OCI-LY7 (cell line): Measurements from ENCODE around the gene ITIH3. TPM values are rescaled to one million over a fixed set of nuclear protein-coding genes. Genes with fewer than 3 reads are reported as not detected.

ENCODE experiments used
- BruUV-seq: library from RNA; stranded (reverse); fragments of 400-500 nt; replicated peaks from 2 replicates; lab custom pipeline; 2021; lab: Mats Ljungman, UMichigan
- CTCF ChIA-PET: fragments of 300-600 bp; sonication (Branson Sonifier 250); formaldehyde crosslinking; loops from one replicate; lab custom pipeline; 2022; ENCODE audit warnings: antibody characterized with exemption; ENCODE audit not compliant: unreplicated experiment; lab: Charles Lee
- POLR2A ChIA-PET: fragments of 300-600 bp; sonication (Branson Sonifier 250); formaldehyde crosslinking; loops from one replicate; lab custom pipeline; 2022; ENCODE audit warnings: antibody characterized with exemption; lab: Charles Lee
- DNase-seq: peaks from one replicate; pipeline ENCODE4 v3.0.0-alpha.2; 2015; ENCODE audit warnings: low spot score
- H2AFZ ChIP-seq: fragments of 200-600 bp; sonication (generic), shearing (Covaris generic); 2 replicates; pipeline ENCODE4 v1.6.1; 2014; ENCODE audit warnings: mild to moderate bottlenecking, antibody characterized with exemption, low read length, moderate library complexity
- H3K27ac ChIP-seq: fragments of 200-600 bp; sonication (generic); 2 replicates; pipeline ENCODE4 v1.5.1; 2014; ENCODE audit warnings: mixed run types, low read depth, mild to moderate bottlenecking, moderate library complexity, low read length, inconsistent platforms; ENCODE audit not compliant: poor library complexity, severe bottlenecking
- H3K36me3 ChIP-seq: fragments of 200-600 bp; sonication (generic); 2 replicates; pipeline ENCODE4 v1.6.1; 2014; ENCODE audit warnings: mild to moderate bottlenecking, antibody characterized with exemption, low read length, moderate library complexity, mixed read lengths; ENCODE audit not compliant: insufficient read depth
- H3K4me1 ChIP-seq: fragments of 200-600 bp; sonication (generic); 2 replicates; pipeline ENCODE4 v1.5.1; 2014; ENCODE audit warnings: mild to moderate bottlenecking, low read length; ENCODE audit not compliant: insufficient read depth, poor library complexity, severe bottlenecking
- H3K4me2 ChIP-seq: fragments of 200-600 bp; sonication (generic); 2 replicates; pipeline ENCODE4 v1.6.1; 2014; ENCODE audit warnings: mild to moderate bottlenecking, low read length
- H3K4me3 ChIP-seq: fragments of 200-600 bp; sonication (generic); 2 replicates; pipeline ENCODE4 v1.5.1; 2014; ENCODE audit warnings: mild to moderate bottlenecking, low read depth, low read length; ENCODE audit not compliant: poor library complexity, severe bottlenecking
- H3K79me2 ChIP-seq: fragments of 200-600 bp; sonication (generic); 2 replicates; pipeline ENCODE4 v1.6.1; 2016; ENCODE audit warnings: low read depth, mild to moderate bottlenecking, low read length, moderate library complexity, mixed read lengths; ENCODE audit not compliant: insufficient read depth
- H3K9me2 ChIP-seq: fragments of 200-600 bp; sonication (generic); 2 replicates; pipeline ENCODE4 v1.6.1; 2016; ENCODE audit warnings: mild to moderate bottlenecking, low read length, mixed read lengths; ENCODE audit not compliant: insufficient read depth
- H3K9me3 ChIP-seq: fragments of 200-600 bp; sonication (generic); 2 replicates; pipeline ENCODE4 v1.6.1; 2014; ENCODE audit warnings: mild to moderate bottlenecking, mixed run types, low read length, mixed read lengths
- H4K20me1 ChIP-seq: fragments of 200-600 bp; sonication (generic); 2 replicates; pipeline ENCODE4 v1.6.1; 2014; ENCODE audit warnings: mild to moderate bottlenecking, antibody characterized with exemption, low read length, moderate library complexity, mixed read lengths; ENCODE audit not compliant: insufficient read depth
- EZH2phosphoT487 ChIP-seq: fragments of 200-600 bp; sonication (generic); IDR thresholded peaks from 2 replicates; pipeline ENCODE4 v1.6.1; 2018; ENCODE audit warnings: low read depth, borderline replicate concordance, mild to moderate bottlenecking, mixed run types, antibody characterized with exemption, low read length, moderate library complexity, mixed read lengths
- intact Hi-C: fragments of 100-400 bp; cut with micrococcal nuclease; formaldehyde crosslinking; loops from one replicate; pipeline ENCODE4 v1.10.0; 2022; ENCODE audit not compliant: unreplicated experiment
- total RNA-seq, 2 experiments: library from RNA; depleted of rRNA in 1 of 2; stranded (reverse); fragments of >200 nt in 1 of 2; shearing (Covaris generic) in 1 of 2; gene quantifications; 2 replicates each; pipeline ENCODE4 v1.2.3, GENCODE V29; 2014 to 2022
- TF ChIP-seq, protein P1 (sequence below): fragments of 200-600 bp; sonication (generic); conservative IDR thresholded peaks from 2 replicates; pipeline ENCODE4 v1.5.1; 2014; ENCODE audit warnings: mild to moderate bottlenecking, antibody characterized with exemption, low read length, moderate library complexity, mixed read lengths

Gene ITIH3
- total RNA-seq, 2 experiments from 2014 or later: not detected

DNA sequence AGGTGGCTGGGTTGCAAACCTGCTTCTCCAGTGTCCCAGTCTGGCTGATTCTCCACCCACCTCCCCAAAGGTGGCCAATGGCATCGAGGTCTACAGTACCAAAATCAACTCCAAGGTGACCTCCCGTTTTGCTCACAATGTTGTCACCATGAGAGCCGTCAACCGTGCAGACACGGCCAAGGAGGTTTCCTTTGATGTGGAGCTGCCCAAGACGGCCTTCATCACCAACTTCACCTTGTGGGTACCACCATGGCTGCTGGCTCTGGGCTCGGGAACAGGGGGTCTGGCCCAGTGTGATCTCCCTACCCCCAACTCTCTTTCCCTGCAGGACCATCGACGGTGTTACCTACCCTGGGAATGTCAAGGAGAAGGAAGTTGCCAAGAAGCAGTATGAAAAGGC, 1.8 kb downstream of the ITIH3 start:
- no peaks in the 10 kb centered on the region for H3K9me3 ChIP-seq
- H2AFZ ChIP-seq: no peak overlapping the region
- no peaks in the 10 kb centered on the region for H4K20me1 ChIP-seq
- H3K79me2 ChIP-seq: no peaks in the 10 kb centered on the region
- no peak overlapping the region for H3K4me3 ChIP-seq
- POLR2A ChIA-PET: no interaction called here
- H3K36me3 ChIP-seq: no peaks in the 10 kb centered on the region
- no TSS peak for BruUV-seq
- intact Hi-C loops: no loop called here
- no peak overlapping the region for H3K4me2 ChIP-seq
- no peaks in the 10 kb centered on the region for H3K9me2 ChIP-seq
- no peaks in the 10 kb centered on the region for H3K4me1 ChIP-seq
- no peak for DNase-seq
- no peak overlapping the region for H3K27ac ChIP-seq
- TF ChIP-seq, protein P1, sequence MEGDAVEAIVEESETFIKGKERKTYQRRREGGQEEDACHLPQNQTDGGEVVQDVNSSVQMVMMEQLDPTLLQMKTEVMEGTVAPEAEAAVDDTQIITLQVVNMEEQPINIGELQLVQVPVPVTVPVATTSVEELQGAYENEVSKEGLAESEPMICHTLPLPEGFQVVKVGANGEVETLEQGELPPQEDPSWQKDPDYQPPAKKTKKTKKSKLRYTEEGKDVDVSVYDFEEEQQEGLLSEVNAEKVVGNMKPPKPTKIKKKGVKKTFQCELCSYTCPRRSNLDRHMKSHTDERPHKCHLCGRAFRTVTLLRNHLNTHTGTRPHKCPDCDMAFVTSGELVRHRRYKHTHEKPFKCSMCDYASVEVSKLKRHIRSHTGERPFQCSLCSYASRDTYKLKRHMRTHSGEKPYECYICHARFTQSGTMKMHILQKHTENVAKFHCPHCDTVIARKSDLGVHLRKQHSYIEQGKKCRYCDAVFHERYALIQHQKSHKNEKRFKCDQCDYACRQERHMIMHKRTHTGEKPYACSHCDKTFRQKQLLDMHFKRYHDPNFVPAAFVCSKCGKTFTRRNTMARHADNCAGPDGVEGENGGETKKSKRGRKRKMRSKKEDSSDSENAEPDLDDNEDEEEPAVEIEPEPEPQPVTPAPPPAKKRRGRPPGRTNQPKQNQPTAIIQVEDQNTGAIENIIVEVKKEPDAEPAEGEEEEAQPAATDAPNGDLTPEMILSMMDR: no peak
- no peak for TF ChIP-seq EZH2phosphoT487
- CTCF ChIA-PET: no interaction called here

DNA sequence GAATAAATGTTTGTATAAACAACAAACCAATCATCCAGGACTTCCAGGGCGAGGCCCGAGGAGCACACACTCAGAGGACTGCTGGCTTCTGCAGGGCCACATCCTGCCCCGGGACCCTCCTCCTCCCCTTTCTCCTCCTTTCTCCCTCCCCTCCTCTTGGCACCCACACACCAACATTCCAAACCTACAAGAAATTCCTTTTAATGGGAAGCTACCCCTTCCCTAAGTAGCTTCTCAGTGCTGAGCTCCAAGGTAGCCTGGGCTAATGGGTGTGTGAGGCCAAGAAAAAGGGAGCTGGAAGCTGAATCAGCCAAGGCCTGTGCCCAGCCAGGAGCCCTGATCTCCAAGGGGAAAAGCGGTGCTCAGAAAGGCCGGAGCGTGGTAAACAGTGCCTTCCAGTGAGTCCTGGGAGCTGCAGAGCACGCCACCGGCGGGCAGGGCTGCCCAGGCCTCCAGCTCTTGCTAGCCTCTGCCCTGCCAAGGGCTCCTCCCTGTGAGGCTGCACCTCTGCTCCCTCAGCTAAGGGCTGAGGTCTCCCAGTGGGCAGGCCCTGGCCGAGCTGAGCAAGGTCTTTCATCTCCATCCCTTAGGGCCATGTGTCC, 3.9 kb downstream of the ITIH3 start:
- Histone ChIP-seq H3K9me3 (no peaks in the 10 kb centered on the region), H3K4me1 (no peaks in the 10 kb centered on the region), H3K36me3 (no peaks in the 10 kb centered on the region), H3K9me2 (no peaks in the 10 kb centered on the region), H3K4me3 (no peak overlapping the region), H3K79me2 (no peaks in the 10 kb centered on the region), H3K4me2 (no peak overlapping the region), H4K20me1 (no peaks in the 10 kb centered on the region), H2AFZ (no peak overlapping the region), H3K27ac (no peak overlapping the region)
- ChIA-PET CTCF (interaction anchor here (0.9 kb wide), 1 partner anchor 13 kb away, joined by 3 read pairs; no protein-coding TSS in a partner anchor), POLR2A (interaction anchor here (0.5 kb wide), 1 partner anchor 631 kb away, joined by 3 read pairs; no protein-coding TSS in a partner anchor)
- no peak for DNase-seq
- intact Hi-C loops: no loop called here
- BruUV-seq: no TSS peak
- TF ChIP-seq EZH2phosphoT487: no peak
- TF ChIP-seq, protein P1: no peak

DNA sequence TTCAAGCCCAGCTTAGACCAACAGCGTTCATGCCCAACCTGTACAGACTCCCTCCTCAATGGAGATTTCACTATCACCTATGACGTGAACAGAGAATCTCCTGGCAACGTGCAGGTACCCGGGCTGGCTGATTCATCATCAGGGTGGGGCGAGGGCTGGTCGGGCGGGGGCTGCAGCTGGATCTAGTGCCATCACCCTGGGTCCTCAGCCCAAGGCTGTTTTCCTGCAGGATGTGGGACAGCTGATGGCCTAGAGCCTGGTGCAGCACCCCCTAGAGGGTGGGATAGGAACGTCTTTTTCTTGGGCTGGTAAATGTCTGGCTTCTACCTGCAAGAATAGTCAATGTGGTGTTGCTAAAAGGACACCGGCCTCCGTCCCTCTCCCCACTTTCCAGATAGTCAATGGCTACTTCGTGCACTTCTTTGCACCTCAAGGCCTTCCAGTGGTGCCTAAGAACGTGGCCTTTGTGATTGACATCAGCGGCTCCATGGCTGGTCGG, 4.4 kb downstream of the ITIH3 start:
- ChIA-PET POLR2A (interaction anchor here (0.5 kb wide), 1 partner anchor 631 kb away, joined by 3 read pairs; no protein-coding TSS in a partner anchor), CTCF (interaction anchor here (0.9 kb wide), 1 partner anchor 13 kb away, joined by 3 read pairs; no protein-coding TSS in a partner anchor)
- H4K20me1 ChIP-seq: no peaks in the 10 kb centered on the region
- no peak for TF ChIP-seq EZH2phosphoT487
- TF ChIP-seq, protein P1: peak; percentile 80
- no peaks in the 10 kb centered on the region for H3K36me3 ChIP-seq
- no TSS peak for BruUV-seq
- no peak overlapping the region for H3K4me2 ChIP-seq
- intact Hi-C loops: no loop called here
- no peaks in the 10 kb centered on the region for H3K4me1 ChIP-seq
- H3K9me3 ChIP-seq: no peaks in the 10 kb centered on the region
- H3K27ac ChIP-seq: no peak overlapping the region
- no peaks in the 10 kb centered on the region for H3K9me2 ChIP-seq
- H2AFZ ChIP-seq: no peak overlapping the region
- peak; percentile 41 for DNase-seq
- H3K4me3 ChIP-seq: no peak overlapping the region
- H3K79me2 ChIP-seq: no peaks in the 10 kb centered on the region
